DMS114 treated with DMSO at 0.1 percent for 48 hours (cell line): ENCODE data around the gene IFITM5.

Source experiments
- DNase-seq: peaks from one replicate; lab custom pipeline; 2025; ENCODE audit not compliant: unreplicated experiment; lab: John Stamatoyannopoulos, UW

Gene IFITM5

GRCh38 chr11:284105-285020, 15.0 kb downstream of the IFITM5 start:
- no peak for DNase-seq

- DNase-seq: no peak
Observed at GRCh38 chr11:283405-284104, 15.8 kb downstream of the IFITM5 start.

- no peak for DNase-seq
Observed at GRCh38 chr11:282630-283360, 16.5 kb downstream of the IFITM5 start.

GRCh38 chr11:282171-282570, 17.2 kb downstream of the IFITM5 start:
- no peak for DNase-seq

GRCh38 chr11:281486-282161, 17.7 kb downstream of the IFITM5 start:
- no peak for DNase-seq

GRCh38 chr11:280706-281485, 18.4 kb downstream of the IFITM5 start:
- no peak for DNase-seq

GRCh38 chr11:279966-280705, 19.2 kb downstream of the IFITM5 start:
- no peak for DNase-seq

GRCh38 chr11:279040-279965, 20.0 kb downstream of the IFITM5 start:
- no peak for DNase-seq

GRCh38 chr11:278001-278951, 21.1 kb downstream of the IFITM5 start, which contains the start of gene NLRP6:
Gene NLRP6 (plus strand): TSS chr11:278407. CDS start chr11:278570, 163 bp downstream.
- no peak for DNase-seq

- no peak for DNase-seq
Observed at GRCh38 chr11:276219-276618, 23.1 kb downstream of the IFITM5 start.

- no peak for DNase-seq
Observed at GRCh38 chr11:272931-273198, 26.5 kb downstream of the IFITM5 start.

- DNase-seq: no peak
Observed at GRCh38 chr11:272195-272930, 27.0 kb downstream of the IFITM5 start.

- no peak for DNase-seq
Observed at GRCh38 chr11:271319-271715, 28.0 kb downstream of the IFITM5 start.

- DNase-seq: no peak
Observed at GRCh38 chr11:270451-271318, 28.6 kb downstream of the IFITM5 start.

GRCh38 chr11:269146-269890, 30.0 kb downstream of the IFITM5 start:
- no peak for DNase-seq
